Gastrocnemius medialis (tissue), 4 donors: ENCODE measurements around the gene MEGF6.

Source experiments
- CTCF ChIP-seq, 5 experiments: fragments of 450-650 bp in 3 of 5; fragments of 200-600 bp in 2 of 5; sonication (generic) in 2 of 5; IDR thresholded peaks in 4 of 5; conservative IDR thresholded peaks in 1 of 5; 1 replicate in 4 of 5; 2 replicates in 1 of 5; pipeline ENCODE4 v1.5.1; 2016 to 2019; ENCODE audit warnings: antibody characterized with exemption in 5 of 5, mild to moderate bottlenecking in 3 of 5, moderate library complexity in 3 of 5
- POLR2A ChIP-seq, 2 donors: fragments of 450-650 bp; IDR thresholded peaks; one replicate each; pipeline ENCODE4 v1.6.1; 2017; ENCODE audit warnings: antibody characterized with exemption in 2 of 2, mild to moderate bottlenecking in 2 of 2, moderate library complexity in 2 of 2

GRCh38 chr1:3465935-3466321 is 145.4 kb downstream of the MEGF6 start:
- no peak for TF ChIP-seq CTCF (IDR thresholded peaks at IDR 0.05 in 4 of 5, conservative IDR thresholded peaks at IDR 0.05 in 1 of 5)
- TF ChIP-seq POLR2A (IDR thresholded peaks at IDR 0.05), result no peak
